Measurements from ENCODE around the gene BDNF.

BDNF gene

DNA sequence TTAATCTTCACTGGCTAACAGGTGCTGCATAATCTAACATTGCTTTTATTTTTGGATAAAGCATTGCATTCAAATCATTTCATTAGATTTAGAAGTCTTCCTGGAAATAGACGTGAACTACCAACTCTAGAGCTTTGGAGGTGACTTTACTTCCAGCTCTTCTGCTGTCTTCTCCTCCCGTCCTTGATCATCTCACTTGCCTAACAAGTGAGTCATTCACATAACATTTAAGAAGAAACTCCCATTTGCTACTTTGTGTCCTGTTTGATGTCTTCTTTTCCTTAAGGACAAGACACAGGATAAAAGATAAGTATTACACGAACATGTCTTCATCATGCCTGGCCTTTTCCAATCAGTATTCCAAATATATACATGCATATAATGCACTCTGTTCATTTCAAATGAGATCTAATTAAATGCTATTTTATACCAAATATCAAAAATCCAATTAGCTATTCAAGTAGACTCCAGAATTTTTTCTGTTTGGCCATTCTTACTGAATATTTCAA is 88.3 kb downstream of the BDNF start:
- DNase-seq (ENCODE audit: low read depth): no peak
- TF ChIP-seq, protein P1, sequence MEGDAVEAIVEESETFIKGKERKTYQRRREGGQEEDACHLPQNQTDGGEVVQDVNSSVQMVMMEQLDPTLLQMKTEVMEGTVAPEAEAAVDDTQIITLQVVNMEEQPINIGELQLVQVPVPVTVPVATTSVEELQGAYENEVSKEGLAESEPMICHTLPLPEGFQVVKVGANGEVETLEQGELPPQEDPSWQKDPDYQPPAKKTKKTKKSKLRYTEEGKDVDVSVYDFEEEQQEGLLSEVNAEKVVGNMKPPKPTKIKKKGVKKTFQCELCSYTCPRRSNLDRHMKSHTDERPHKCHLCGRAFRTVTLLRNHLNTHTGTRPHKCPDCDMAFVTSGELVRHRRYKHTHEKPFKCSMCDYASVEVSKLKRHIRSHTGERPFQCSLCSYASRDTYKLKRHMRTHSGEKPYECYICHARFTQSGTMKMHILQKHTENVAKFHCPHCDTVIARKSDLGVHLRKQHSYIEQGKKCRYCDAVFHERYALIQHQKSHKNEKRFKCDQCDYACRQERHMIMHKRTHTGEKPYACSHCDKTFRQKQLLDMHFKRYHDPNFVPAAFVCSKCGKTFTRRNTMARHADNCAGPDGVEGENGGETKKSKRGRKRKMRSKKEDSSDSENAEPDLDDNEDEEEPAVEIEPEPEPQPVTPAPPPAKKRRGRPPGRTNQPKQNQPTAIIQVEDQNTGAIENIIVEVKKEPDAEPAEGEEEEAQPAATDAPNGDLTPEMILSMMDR (IDR thresholded peaks at IDR 0.05; ENCODE audit: insufficient read depth, low read depth, low read length, missing control alignments): no peak
- no peak overlapping the region for H3K4me3 ChIP-seq (ENCODE audit: low read depth, low read length)

DNA sequence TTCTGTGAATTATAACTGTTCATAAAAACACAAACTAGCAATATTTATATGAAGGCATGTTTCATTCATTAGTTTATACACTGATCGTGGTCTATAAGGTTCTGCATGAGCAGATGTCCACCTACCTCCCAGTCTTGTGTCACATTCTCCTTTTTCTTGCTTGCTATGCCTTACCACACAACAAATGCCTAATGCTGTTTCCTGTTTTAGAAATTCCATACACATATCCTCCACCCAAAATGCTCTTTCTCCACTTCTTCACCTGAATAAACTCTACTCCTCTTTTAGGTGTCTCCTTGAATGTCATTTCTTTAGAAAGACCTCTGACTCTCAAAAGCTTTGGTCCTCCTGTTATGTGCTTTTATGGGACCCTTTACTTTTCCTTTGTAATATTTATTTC is 88.9 kb downstream of the BDNF start:
- TF ChIP-seq, protein P1 (IDR thresholded peaks at IDR 0.05; ENCODE audit: insufficient read depth, low read depth, low read length, missing control alignments): no peak
- no peak for DNase-seq (ENCODE audit: low read depth)
- H3K4me3 ChIP-seq (ENCODE audit: low read depth, low read length): no peak overlapping the region

DNA sequence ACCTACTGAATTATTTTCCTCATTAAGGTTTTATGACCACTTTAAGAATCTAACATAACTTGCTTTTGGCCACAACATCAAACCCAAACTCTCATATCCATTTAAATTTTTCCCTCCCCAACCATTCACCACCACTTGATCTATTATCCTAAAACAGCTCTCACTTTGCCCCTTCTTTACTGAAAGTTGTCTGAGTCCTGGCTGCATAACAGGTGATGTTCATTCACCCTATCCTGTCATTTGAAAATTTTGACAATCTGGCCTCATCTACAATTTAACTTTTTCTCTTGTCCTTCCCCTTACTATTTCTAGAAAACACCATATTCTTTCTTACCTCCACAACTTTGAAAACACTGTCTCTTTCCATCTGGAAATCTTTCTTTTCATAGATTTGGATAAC is 89.3 kb downstream of the BDNF start:
- no peak for DNase-seq (ENCODE audit: low read depth)
- TF ChIP-seq, protein P1 (IDR thresholded peaks at IDR 0.05; ENCODE audit: insufficient read depth, low read depth, low read length, missing control alignments): no peak
- H3K4me3 ChIP-seq (ENCODE audit: low read depth, low read length): no peak overlapping the region

DNA sequence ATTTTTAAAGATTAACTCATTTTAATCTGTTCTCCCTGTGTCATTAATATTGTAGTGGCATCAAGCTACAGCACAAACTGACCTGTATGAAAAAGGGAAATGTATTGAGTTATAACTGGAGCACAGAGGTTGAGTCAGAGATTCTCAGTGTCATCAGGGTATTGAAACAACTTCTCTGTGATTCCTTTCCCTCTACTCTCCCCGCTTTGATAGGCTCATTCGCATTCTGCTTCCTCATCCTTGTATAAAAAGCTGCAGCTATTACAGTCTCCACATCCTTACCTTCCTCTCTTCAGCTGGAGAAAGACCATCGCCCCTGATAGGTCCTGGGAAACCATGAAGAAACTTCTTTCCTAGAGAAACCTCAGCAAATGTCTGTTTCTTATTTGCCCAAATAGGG is 90.0 kb downstream of the BDNF start:
- no peak overlapping the region for H3K4me3 ChIP-seq (ENCODE audit: low read depth, low read length)
- no peak for DNase-seq (ENCODE audit: low read depth)
- TF ChIP-seq, protein P1 (IDR thresholded peaks at IDR 0.05; ENCODE audit: insufficient read depth, low read depth, low read length, missing control alignments): no peak

DNA sequence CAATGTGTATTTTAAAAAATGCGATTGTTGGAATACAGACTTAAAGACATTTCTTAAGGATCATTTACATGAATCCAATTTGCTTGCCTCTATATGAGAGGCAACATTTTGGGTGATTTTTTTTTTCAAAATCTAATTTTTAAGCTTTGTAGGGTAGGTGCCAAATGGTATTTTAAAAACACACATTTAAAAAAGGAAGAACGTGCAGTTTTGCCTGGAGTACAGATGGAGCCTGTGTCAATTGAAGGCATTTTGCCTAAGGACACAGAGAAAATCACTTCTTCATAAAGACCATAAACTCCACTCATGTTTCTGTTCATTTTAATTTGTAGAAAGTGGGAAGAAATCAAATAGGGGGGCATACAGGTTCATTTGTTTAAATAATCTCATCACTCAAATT is 91.3 kb downstream of the BDNF start:
- H3K4me3 ChIP-seq (ENCODE audit: low read depth, low read length): no peak overlapping the region
- no peak for DNase-seq (ENCODE audit: low read depth)
- TF ChIP-seq, protein P1 (IDR thresholded peaks at IDR 0.05; ENCODE audit: insufficient read depth, low read depth, low read length, missing control alignments): no peak

DNA sequence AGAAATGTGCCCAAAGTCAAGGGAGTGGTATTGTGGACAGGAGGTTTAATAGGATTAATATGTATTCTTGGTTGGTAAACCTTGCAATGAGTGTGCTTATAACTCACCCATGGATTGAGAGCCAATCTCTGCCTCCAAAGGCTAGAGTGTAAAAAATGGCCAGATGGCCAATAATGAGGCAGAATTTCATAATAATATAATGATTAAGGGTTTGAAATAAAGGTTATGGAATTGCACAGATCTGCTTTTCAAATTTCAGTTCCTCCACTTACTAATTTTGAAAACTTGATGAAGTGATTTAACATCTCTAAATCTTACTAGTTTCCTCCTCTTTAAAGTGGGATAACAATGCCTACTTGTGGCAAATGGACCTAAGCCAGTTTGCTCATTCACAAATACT is 94.8 kb downstream of the BDNF start:
- H3K4me3 ChIP-seq (ENCODE audit: low read depth, low read length): no peak overlapping the region
- no peak for DNase-seq (ENCODE audit: low read depth)
- TF ChIP-seq, protein P1 (IDR thresholded peaks at IDR 0.05; ENCODE audit: insufficient read depth, low read depth, low read length, missing control alignments): no peak

All from GM12865 (cell line).